Endothelial cell of umbilical vein (primary cell): ENCODE data around the gene EMC6. TPM values are rescaled to one million over a fixed set of nuclear protein-coding genes. Genes with fewer than 3 reads are reported as not detected.

Source experiments
- BruUV-seq: library from RNA; stranded (reverse); fragments of 400-500 nt; replicated peaks from 2 replicates; lab custom pipeline; 2021; lab: Mats Ljungman, UMichigan
- CTCF ChIA-PET: fragments of 300-600, 350-600 bp; sonication (Branson Sonifier 250); formaldehyde crosslinking; loops from one replicate; lab custom pipeline; 2021; ENCODE audit warnings: antibody characterized with exemption, inconsistent platforms; lab: Charles Lee
- POLR2A ChIA-PET: fragments of 300-600, 350-600 bp; sonication (Branson Sonifier 250); formaldehyde crosslinking; loops from one replicate; lab custom pipeline; 2021; ENCODE audit warnings: antibody characterized with exemption, inconsistent platforms; lab: Charles Lee
- DNase-seq: peaks from one replicate; pipeline ENCODE4 v3.0.0-alpha.2; 2011; ENCODE audit warnings: low read depth, low spot score
- FAIRE-seq: peaks from 2 replicates; lab custom pipeline; 2011; peaks lifted over from hg19 to GRCh38; lab: Jason Lieb, UNC
- H2AFZ ChIP-seq: 2 replicates; pipeline ENCODE4 v1.6.0; 2012; ENCODE audit warnings: low read depth, low read length, control low read depth, inconsistent platforms
- H3K27ac ChIP-seq: 2 replicates; pipeline ENCODE4 v1.5.1; 2011; ENCODE audit warnings: low read depth, mild to moderate bottlenecking, control low read depth, low read length, moderate library complexity; ENCODE audit not compliant: insufficient read depth
- H3K27me3 ChIP-seq, 2 experiments: 2 replicates each; pipeline versions ENCODE4 v1.6.0 to v1.6.1; 2011; ENCODE audit warnings: low read length in 2 of 2, mixed read lengths in 1 of 2; ENCODE audit not compliant: control insufficient read depth in 2 of 2, insufficient read depth in 2 of 2
- H3K36me3 ChIP-seq, 2 experiments: 2 replicates in 1 of 2; 3 replicates in 1 of 2; pipeline ENCODE4 v1.5.1; 2011; ENCODE audit warnings: low read length in 2 of 2, mild to moderate bottlenecking in 1 of 2, moderate library complexity in 1 of 2; ENCODE audit not compliant: control insufficient read depth in 2 of 2, insufficient read depth in 2 of 2; ENCODE audit errors: extremely low read depth in 1 of 2
- H3K4me1 ChIP-seq: 3 replicates; pipeline ENCODE4 v1.5.1; 2011; ENCODE audit warnings: mild to moderate bottlenecking, low read length; ENCODE audit not compliant: control insufficient read depth, insufficient read depth; ENCODE audit errors: extremely low read depth
- H3K4me2 ChIP-seq: 2 replicates; pipeline ENCODE4 v1.6.1; 2011; ENCODE audit warnings: low read length, control low read depth, mixed read lengths; ENCODE audit not compliant: insufficient read depth
- H3K4me3 ChIP-seq, 3 experiments: fragments of 200-600 bp in 1 of 3; sonication (generic), shearing (Covaris generic) in 1 of 3; replicated peaks in 1 of 3; 2 replicates each; pipeline ENCODE4 v1.5.1; 2011 to 2016; ENCODE audit warnings: control low read depth in 3 of 3, low read length in 3 of 3, mild to moderate bottlenecking in 2 of 3, inconsistent platforms in 1 of 3, low read depth in 1 of 3, moderate library complexity in 1 of 3; ENCODE audit not compliant: insufficient read depth in 1 of 3
- H3K79me2 ChIP-seq: 2 replicates; pipeline ENCODE4 v1.6.0; 2012; ENCODE audit warnings: low read length, inconsistent platforms; ENCODE audit not compliant: control insufficient read depth, insufficient read depth
- H3K9ac ChIP-seq: replicated peaks from 2 replicates; pipeline ENCODE3; 2011; ENCODE audit warnings: low read length, control low read depth; ENCODE audit not compliant: insufficient read depth; ENCODE audit errors: extremely low read depth
- H3K9me1 ChIP-seq: replicated peaks from 3 replicates; pipeline ENCODE4 v1.6.0; 2011; ENCODE audit warnings: mild to moderate bottlenecking, low read length; ENCODE audit not compliant: control insufficient read depth, insufficient read depth; ENCODE audit errors: extremely low read depth
- H3K9me3 ChIP-seq: replicated peaks from 2 replicates; pipeline ENCODE4 v1.5.1; 2012; ENCODE audit warnings: low read length, inconsistent platforms; ENCODE audit not compliant: control insufficient read depth, insufficient read depth
- H4K20me1 ChIP-seq: replicated peaks from 2 replicates; pipeline ENCODE3; 2011; ENCODE audit warnings: mild to moderate bottlenecking, low read length; ENCODE audit not compliant: control insufficient read depth, insufficient read depth; ENCODE audit errors: extremely low read depth
- EZH2 ChIP-seq: IDR thresholded peaks from 2 replicates; pipeline ENCODE4 v1.6.1; 2012; ENCODE audit warnings: borderline replicate concordance, low read depth, mild to moderate bottlenecking, moderate library complexity, low read length, inconsistent platforms; ENCODE audit not compliant: severe bottlenecking
- FOS ChIP-seq: IDR thresholded peaks from 2 replicates; pipeline ENCODE4 v1.6.1; 2011; ENCODE audit warnings: mild to moderate bottlenecking, low read length, moderate library complexity, borderline replicate concordance; ENCODE audit not compliant: insufficient read depth
- GATA2 ChIP-seq: IDR thresholded peaks from 2 replicates; pipeline ENCODE4 v1.7.0; 2011; ENCODE audit warnings: low read depth, mild to moderate bottlenecking, moderate library complexity, mixed read lengths, low read length; ENCODE audit not compliant: insufficient read length, insufficient read depth
- JUN ChIP-seq: IDR thresholded peaks from 2 replicates; pipeline ENCODE4 v1.6.1; 2011; ENCODE audit warnings: borderline replicate concordance, low read depth; ENCODE audit not compliant: insufficient read length, insufficient read depth
- MYC ChIP-seq: IDR thresholded peaks from one replicate; pipeline ENCODE4 v1.6.1; 2011; ENCODE audit warnings: mild to moderate bottlenecking, low read depth, low read length
- POLR2A ChIP-seq: IDR thresholded peaks from 2 replicates; pipeline ENCODE4 v1.6.1; 2012; ENCODE audit warnings: low read depth, mild to moderate bottlenecking, control low read depth, low read length
- POLR2AphosphoS5 ChIP-seq: IDR thresholded peaks from 2 replicates; pipeline ENCODE4 v1.6.1; 2012; ENCODE audit warnings: low read depth, mild to moderate bottlenecking, control low read depth, low read length, moderate library complexity; ENCODE audit not compliant: insufficient read depth
- dilution Hi-C: fragments of 300-500 bp; cut with MboI; formaldehyde crosslinking; loops from one replicate; pipeline ENCODE4 v1.15.0; 2019; ENCODE audit warnings: low sequenced_read_pairs; ENCODE audit not compliant: extremely low pct_ligation_motif_present
- intact Hi-C: fragments of 100-400 bp; cut with micrococcal nuclease; formaldehyde crosslinking; loops from one replicate; pipeline ENCODE4 v1.10.0; 2022
- polyA plus RNA-seq, 4 experiments: library from polyadenylated mRNA; depleted of rRNA in 3 of 4; stranded (reverse) in 3 of 4; unstranded in 1 of 4; fragments of >200 nt; gene quantifications; 2 replicates each; pipeline versions ENCODE4 v1.2.1 to v1.2.3, GENCODE V29; 2011 to 2012; ENCODE audit warnings: missing spikeins in 1 of 4
- total RNA-seq: library from RNA; stranded (reverse); gene quantifications from 2 replicates; pipeline ENCODE4 v1.2.3, GENCODE V29; 2021
- TF ChIP-seq, protein P1 (sequence below): IDR thresholded peaks from 2 replicates; pipeline ENCODE4 v1.6.1; 2011; ENCODE audit not compliant: insufficient read depth, insufficient read length
- TF ChIP-seq, protein P2 (sequence below), 2 donors: IDR thresholded peaks; 1 replicate in 1 of 2; 2 replicates in 1 of 2; pipeline ENCODE4 v1.5.1; 2011; ENCODE audit warnings: low read length in 2 of 2, mild to moderate bottlenecking in 2 of 2, moderate library complexity in 2 of 2, control low read depth in 1 of 2, inconsistent platforms in 1 of 2, low read depth in 1 of 2; ENCODE audit not compliant: insufficient read depth in 1 of 2; ENCODE audit errors: extremely low read depth in 1 of 2

Gene EMC6
- total and polyA plus RNA-seq, 2 donors (not counting 3 experiments of a cell fraction or from before 2014, with no cell fraction given): 54.0 to 105 TPM

DNA sequence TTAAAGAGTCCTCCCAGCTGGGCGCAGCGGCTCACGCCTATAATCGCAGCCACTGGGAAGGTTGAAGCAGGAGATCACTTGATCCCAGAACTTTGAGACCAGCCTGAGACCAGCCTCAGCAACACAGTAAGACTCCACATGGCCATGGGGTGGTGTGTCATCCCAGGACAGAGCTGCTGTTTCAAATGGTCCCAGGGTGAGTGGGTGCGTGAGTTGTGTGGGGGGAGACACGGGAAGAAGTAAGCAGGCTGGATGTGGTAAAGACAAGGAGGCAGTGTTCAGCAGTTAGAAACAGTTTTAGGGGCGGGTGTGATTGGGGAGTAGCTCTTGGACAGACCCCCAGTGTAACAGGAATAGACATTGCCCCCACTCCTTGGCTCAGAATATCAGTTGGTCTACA is 36.3 kb upstream of the EMC6 start:
- POLR2A ChIA-PET: no interaction called here
- FAIRE-seq (no peak), DNase-seq (no peak)
- peaks cover 6% of the 10 kb centered on the region for H3K4me1 ChIP-seq
- H3K9me3 ChIP-seq: no peaks in the 10 kb centered on the region
- no peak overlapping the region for H3K4me3 ChIP-seq
- H3K79me2 ChIP-seq: peaks cover 17% of the 10 kb centered on the region
- no peak overlapping the region for H3K4me2 ChIP-seq
- CTCF ChIA-PET: no interaction called here
- H3K27ac ChIP-seq: no peak overlapping the region
- intact Hi-C loops: no loop called here
- no TSS peak for BruUV-seq
- peaks cover 0 to 9% of the 10 kb centered on the region in 2 experiments for H3K36me3 ChIP-seq
- H3K27me3 ChIP-seq: no peaks in the 10 kb centered on the region
- no peak for TF ChIP-seq MYC
- TF ChIP-seq, protein P1, sequence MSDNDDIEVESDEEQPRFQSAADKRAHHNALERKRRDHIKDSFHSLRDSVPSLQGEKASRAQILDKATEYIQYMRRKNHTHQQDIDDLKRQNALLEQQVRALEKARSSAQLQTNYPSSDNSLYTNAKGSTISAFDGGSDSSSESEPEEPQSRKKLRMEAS: no peak
- TF ChIP-seq POLR2A: no peak
- TF ChIP-seq, protein P2, sequence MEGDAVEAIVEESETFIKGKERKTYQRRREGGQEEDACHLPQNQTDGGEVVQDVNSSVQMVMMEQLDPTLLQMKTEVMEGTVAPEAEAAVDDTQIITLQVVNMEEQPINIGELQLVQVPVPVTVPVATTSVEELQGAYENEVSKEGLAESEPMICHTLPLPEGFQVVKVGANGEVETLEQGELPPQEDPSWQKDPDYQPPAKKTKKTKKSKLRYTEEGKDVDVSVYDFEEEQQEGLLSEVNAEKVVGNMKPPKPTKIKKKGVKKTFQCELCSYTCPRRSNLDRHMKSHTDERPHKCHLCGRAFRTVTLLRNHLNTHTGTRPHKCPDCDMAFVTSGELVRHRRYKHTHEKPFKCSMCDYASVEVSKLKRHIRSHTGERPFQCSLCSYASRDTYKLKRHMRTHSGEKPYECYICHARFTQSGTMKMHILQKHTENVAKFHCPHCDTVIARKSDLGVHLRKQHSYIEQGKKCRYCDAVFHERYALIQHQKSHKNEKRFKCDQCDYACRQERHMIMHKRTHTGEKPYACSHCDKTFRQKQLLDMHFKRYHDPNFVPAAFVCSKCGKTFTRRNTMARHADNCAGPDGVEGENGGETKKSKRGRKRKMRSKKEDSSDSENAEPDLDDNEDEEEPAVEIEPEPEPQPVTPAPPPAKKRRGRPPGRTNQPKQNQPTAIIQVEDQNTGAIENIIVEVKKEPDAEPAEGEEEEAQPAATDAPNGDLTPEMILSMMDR (IDR thresholded peaks at IDR 0.05; ENCODE audit: extremely low read depth in 1 of 2, insufficient read depth in 1 of 2, low read depth in 1 of 2, low read length in 2 of 2): no peak
- TF ChIP-seq FOS: no peak
- no peak for TF ChIP-seq JUN
- TF ChIP-seq POLR2AphosphoS5: no peak
- TF ChIP-seq GATA2: no peak
- TF ChIP-seq EZH2: no peak
- H3K9me1 ChIP-seq: no peaks in the 10 kb centered on the region
- H2AFZ ChIP-seq: no peak overlapping the region
- H3K9ac ChIP-seq: no peak overlapping the region
- H4K20me1 ChIP-seq: no peaks in the 10 kb centered on the region
- dilution Hi-C loops: no loop called here
